Stimulated activated CD8-positive, alpha-beta memory T cell treated with anti-CD3 and anti-CD28 coated beads, Interleukin-12 subunit alpha, Interleukin-12 subunit beta, amount 100 ng/mL, for 4 hours (primary cell): ENCODE measurements around the gene ARHGEF28.

ENCODE experiments used
- DNase-seq: peaks from one replicate; pipeline ENCODE4 v3.0.0-alpha.2; 2020; ENCODE audit warnings: low read depth

Gene ARHGEF28

DNA sequence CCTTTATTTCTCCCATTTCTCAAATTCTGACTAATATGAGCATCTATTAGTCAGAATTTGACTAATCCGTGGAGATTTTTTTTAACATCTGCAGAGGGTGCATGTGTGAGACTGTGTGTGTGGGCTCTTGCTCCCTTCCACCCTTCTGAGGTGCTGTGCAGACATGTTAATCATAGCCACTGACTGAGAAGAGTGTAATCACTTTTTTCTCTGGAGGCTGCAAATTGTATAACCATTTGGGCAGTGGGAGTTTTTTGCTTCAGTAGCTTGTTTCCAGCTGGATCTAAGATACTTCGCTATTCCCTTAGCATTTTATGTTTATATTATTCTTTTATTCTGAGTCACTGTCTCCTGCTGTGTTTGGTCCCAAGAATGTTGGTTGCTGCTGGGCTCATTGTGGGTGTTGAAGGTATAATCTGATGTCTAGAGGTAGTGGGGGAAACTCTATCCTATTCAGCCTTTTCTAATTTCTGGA, 66.2 kb downstream of the ARHGEF28 start:
- no peak for DNase-seq

DNA sequence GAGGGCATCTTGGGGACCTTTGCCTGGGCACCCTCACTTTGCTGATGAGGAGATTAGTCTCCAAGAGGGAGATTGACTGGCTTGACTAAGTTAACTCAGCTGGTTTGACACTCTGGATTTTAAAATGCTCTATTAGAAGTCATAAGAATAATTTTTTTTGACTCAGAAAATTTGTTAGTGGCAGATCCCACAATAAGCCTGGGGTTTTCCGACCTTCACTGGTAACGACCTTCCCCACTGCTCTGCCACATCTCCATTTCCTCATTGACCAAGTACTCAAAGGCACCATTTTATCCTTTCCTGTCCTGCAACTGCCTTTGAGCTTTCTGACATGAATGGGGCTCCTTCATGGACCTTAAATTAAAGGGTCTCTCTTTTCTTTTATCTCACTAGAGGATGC, 67.0 kb downstream of the ARHGEF28 start:
- DNase-seq = no peak

DNA sequence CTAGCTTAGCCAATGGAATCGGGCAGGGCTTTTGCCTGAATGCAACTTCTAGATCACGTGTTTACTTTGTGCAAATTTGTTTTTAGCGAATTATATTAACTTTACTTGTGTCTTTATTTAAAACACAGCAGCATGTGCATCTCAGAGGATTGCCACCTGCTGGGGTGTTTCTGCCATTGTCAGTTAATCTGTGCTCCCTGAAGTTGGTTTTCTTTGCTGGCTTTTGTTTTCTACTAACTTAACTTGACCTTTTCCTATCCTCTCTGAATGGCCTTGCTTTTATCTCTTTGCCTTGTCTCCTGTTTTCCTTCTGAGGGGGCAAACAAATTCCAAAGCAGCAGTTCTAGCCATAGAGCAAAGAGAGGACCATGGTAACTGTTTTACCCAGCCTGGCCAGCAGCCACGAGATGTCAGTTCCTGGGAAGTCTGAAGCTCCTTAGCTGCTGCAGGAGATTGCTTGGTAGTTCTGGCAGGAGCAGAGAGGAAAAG, 67.6 kb downstream of the ARHGEF28 start:
- no peak for DNase-seq

DNA sequence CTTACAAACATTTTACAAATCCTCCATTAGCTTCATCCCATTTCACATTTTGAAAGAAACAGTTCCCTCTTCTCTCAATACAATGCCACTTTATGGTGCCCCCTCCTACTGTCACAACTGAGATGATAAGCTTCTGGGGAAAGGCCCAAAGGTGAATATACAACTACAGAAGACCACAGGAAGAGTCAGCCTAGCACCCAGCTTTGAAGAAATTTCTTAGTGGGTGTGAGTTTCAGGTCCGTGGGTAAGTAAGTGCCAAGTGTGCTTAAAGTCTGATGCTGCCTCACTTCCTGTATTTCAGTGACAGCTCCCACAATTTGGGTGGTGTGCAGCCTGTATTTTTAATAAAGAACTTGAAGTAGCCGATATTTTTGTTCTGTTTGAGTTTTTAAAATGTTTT, 68.1 kb downstream of the ARHGEF28 start:
- DNase-seq = no peak

DNA sequence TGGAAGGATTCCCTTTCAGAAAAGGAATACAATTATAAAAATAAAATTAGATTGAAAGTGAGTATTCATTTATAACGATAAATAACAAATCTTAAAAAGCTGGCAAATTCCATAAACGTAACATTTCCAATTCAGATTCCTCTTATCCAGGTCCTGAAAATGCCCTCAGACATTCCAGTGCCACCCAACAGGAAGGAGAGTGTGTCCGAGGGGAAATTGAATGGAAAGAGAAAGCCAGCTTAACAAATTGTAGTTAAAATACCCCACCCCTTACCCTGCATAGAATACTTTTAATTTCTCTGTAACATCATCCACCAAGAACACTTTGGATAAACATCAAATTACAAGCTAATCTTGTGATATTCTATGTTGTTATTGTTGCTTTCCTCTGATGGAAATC, 72.0 kb downstream of the ARHGEF28 start:
- DNase-seq = no peak

DNA sequence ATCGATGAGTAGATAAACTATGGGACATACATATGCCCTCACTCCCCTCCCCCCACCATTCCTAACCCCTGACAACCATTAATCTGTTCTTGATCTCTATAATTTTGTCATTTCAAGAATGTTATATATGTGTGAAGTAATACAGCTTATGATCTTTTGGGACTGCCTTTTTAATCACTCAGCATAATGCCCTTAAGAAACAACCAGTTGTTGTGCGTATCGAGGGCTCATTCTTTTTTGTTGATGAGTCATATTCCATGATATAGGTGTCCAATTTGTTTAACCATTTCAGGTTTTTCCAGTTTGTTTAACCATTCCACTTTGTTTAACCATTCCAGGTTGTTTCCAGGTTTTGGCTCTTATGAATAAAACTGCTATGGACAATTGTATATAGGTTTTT, 75.6 kb downstream of the ARHGEF28 start:
- no peak for DNase-seq

DNA sequence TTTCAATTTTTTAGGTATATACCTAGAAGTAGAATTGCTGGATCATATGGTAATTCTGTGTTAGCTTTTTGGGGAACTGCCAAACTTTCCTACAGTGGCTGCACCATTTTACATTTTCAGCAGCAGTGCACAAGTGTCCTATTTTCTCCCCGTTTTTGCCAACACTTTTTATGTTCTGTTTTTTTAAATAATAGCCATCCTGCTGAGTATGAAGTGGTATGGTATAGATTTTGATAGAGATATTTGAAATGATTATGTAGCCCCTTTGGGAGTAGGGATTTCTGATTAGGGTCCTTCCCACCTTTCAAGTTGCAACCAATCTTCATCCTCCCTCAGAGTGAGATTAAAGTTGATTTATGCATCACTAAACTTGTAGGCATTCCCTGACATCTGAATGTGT, 76.5 kb downstream of the ARHGEF28 start:
- no peak for DNase-seq

DNA sequence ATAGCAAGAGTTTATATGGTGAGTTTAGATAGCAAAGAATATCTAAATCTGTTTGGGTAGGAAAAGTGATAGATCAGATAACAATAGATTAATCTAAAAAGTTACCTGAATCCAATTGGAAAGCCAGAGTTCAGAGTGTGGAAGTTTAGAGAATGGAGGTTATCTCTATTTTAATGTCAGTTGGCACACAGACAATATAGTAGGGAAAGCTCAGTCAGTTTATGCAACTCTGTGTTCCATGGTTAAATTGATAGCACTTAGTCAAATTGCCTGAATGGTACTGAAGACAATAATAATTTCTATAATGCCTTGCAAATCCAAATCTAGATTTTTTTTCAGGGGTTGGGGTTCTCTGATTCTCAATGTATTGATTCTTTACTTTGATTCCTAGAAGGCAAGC, 77.0 kb downstream of the ARHGEF28 start:
- no peak for DNase-seq

DNA sequence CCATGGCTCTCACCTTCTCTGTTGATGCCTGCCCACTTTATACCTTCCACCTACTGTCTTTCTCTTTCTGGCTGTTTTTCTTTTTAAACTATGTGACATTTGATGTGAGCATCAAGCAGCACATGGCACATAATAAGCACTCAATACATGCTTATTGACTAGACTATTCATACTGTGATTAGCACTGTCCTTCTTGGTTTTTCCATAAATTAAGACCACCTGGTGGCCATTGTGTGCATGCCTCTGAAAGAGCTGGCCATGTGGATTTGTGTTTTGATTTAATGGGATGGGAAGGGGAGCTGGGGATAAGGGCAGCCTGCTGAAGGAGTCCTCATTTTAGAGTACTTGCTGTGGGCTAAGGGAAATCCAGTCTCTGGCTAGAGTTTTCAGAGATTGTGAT, 79.4 kb downstream of the ARHGEF28 start:
- DNase-seq = no peak

DNA sequence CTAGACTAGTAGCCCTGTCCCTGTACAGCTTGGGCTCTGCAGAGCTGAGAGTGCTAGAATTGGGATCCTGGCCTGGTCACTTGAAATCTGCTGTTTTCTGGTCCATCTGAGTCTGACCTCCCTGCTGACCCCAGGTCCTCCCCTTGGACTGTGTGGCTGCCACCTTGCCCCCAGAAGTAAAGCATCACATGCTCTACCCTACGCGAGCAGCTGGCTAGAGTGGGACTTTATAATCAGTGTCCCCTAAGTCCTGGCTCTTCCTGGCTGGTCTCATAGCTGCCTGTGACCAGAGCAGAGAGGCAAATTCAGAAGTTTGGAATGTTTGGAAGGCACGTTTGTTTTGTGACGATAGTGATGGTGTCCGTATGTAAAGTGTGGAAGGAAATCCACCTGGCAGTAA, 81.0 kb downstream of the ARHGEF28 start:
- DNase-seq = no peak

DNA sequence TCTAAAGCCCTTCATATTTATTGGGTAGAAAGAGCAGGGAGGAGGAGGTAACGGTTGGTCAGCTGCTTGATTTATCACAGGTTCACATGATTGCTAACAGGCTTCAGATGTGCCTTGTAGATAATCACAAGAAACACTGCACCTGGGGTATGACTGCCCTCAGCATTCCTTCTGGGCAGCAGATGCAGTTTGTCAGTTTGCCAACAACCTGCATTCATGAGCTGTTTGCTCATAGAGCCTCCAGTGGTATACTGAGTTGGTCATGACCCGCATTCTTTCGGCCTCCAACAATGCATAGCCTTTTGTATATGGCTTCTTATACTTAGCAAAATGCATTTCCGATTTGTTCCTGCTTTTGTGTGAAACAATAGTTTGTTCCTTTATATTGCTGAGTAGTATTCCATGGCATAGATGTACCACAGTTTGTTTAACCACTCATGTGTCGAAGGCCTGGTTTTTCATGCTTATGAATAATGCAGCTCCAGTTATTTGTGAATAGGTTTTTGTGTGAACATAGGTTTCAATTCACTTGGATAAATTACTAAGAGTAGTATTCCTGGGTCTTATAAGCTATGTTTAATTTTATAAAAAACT, 83.6 kb downstream of the ARHGEF28 start:
- no peak for DNase-seq

DNA sequence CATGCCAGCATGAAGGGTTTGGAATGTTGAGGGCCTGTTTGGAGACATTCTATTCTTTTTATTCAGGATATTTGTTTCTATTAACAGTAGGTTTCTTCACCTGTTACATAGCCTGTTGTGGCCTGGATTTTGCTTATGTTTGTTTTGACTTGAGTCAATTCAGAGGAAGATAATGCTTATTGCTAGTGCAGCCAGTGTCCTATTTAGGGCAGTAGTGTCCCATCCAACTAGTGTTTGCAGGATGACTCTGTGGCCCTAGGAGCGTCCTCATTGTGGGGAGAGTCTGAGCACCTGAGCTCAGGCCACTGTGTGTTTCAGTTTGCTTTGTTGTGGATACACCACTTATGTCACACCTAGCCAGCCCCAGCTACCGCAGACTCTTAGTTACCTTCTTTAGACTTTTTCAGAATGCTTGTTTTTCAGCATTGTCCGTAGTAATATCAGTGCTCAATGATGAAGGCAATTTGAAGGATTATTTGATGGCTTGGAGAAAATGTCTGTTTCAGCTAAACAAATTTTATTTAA, 90.3 kb downstream of the ARHGEF28 start:
- no peak for DNase-seq

DNA sequence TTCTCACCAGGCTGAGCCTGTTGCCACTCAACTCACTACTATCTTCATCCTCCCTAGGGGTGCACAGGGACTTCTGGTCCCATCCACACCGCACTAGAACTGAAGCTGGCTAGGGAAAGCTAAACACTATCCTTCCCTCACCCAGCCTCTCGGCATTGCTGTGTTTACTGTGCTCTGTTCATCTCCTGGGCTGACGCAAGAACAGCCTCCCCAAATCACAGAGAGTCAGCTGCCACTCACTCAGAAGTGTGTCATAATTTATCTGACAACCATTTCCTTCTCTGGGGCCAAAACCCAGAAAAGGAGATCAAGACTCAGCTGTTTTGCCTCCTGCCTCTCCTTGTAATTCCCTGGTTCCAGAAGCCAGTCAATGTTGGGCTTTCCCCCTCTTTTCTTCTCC, 92.8 kb downstream of the ARHGEF28 start:
- no peak for DNase-seq

DNA sequence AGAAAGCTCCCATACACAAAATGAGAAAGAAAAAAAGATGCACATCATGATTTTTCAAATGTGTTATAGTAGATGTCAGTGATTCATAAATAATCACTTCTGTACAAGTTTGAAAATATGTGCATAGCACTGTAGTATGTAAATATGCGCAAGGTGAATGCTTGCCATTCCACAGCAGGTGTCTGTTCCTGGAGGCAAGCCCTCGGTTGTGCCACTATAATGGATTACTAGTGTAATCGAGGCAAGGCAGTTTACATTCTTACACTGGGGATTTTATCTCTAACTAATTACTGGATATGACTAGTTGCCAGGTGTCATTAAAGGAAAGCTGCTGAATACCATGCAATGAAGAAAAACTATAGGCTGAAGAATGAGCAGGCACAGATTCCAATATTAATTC, 93.6 kb downstream of the ARHGEF28 start:
- no peak for DNase-seq

DNA sequence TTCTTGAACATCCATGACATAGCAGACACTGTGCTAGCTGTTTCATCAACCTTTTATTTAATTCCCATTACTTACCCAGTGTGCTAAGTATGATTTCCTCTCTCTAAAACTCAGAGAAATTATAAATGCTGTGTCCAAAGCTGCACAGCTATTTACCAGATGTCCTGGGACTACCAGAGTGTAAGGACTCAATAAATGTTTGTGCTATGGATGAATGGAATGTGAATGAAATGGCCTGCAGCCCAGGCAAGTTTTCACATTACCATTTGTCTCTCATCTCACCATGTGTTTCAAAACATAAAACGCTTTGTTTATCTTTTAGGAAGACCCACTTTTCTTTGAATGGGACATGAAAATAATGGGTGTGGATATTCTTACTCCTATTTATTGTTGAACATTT, 96.2 kb downstream of the ARHGEF28 start:
- no peak for DNase-seq

DNA sequence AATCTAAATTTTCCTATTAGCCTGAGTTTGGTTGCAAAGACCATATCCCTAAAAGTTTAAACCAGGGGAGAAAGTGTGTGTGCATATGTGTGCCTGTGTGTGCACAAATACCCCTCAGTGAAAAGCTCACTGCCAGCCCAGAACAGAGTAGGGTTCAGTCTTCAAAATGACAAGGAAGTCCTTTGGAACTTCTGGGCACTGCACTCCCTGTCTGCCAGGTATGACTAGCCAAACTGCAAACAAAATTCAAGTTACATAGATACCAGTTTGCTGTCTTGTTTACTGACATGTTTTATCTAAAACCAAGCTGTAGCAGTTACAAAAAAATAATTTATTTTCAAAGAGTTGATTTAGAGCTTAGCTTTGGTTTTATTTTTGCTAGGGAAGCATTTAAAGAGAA, 100.1 kb downstream of the ARHGEF28 start:
- no peak for DNase-seq

DNA sequence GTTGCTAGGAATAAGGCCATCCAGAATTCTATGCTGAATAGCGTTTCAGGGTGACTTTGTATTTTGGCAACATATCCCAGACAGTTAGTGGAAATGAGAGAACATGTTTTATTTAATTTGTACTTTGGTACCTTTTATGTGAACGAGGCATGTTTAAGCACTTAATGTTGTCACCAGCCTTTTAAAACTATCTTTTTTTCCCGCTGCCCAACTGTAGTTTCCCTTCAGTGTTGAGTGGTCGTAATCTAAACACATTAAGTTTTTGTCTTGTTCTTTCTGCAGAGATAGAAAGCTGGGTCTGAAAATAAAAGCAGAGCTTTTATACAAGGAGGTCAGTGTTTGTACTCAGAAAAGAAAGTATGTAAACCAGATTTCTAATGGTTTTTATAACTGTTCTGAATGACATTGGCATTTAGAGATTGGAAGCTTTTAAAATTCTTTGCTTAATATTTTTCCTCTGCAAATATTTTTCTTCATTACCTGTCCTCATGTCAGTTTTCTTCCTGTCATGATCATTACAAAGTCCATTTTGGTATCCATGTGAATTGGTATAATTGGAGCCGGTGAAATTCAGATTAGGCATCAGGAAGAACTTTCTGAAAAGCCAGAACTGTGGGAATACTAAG, 100.7 kb downstream of the ARHGEF28 start:
- DNase-seq = no peak

DNA sequence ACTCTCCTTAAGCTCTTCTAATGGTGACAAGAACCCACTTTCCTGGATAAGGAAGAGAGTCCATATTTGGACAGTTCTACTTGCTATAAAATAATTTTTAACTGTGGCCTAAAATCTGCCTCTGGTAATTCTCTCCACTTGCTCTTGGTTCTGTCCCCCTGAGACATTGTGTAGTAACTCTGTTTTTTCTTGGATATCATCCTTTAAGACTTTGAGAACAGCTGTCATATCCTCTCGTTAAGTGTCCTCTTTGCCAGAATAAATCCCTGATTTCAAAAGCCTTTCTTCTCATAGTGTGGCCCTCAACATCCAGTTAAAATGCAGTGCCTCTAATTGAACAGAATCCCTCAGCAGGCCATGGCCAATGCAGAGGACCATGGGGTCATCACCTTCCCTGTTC, 101.5 kb downstream of the ARHGEF28 start:
- no peak for DNase-seq

DNA sequence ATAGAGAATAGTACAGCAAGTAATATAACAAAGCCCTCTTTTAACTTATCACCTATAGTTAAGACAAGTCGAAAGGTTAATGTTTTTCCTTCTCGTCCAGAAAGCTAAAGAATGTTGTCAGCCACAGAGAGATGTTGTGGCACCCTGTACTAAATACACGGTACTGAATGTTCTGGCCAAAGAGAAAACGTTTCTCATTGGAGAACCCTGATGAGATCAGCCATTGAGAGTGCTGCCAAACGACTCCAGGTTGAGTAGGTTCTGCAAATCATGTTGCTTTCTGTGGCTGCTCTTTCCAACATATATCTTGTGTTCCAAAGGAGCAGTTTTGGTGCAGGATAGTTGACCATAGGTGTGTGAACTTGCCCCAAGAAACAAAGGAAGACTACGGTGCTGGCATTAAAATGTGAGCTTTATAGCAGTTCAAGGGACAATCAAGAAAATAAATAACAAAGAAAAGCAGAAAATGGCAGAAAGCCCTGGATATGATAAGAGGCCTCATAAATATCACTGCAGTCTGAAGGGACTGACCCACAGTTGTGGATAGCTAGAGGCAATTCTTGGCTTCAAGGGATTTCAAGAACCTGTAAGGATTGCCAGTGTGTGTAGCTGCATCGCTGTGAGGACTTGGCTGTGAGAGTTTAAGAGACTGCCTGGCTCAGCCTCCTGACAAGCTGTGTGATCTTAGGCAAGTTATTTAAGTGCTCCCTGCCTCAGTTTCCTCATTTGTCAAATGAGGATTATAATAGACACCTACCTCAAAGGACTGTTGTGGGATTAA, 102.7 kb downstream of the ARHGEF28 start:
- DNase-seq = no peak

DNA sequence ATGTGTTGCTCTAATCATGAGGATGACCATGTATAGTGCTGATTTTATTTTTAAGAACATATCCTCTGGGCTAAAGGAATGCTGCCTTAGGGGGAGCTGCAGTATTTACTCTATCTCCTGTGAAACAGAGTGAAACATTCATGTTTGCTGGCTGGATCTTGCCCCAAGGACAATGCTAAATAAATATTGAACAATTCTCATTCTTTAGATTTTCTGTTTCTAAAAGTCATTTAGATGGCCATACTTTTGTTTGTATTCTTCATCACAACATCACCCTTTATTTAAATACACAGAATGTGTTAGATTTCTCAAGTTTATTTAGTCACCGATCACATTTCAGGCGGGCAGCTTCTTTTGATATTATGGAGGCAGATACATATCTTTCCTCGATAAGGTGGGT, 103.3 kb downstream of the ARHGEF28 start:
- no peak for DNase-seq

DNA sequence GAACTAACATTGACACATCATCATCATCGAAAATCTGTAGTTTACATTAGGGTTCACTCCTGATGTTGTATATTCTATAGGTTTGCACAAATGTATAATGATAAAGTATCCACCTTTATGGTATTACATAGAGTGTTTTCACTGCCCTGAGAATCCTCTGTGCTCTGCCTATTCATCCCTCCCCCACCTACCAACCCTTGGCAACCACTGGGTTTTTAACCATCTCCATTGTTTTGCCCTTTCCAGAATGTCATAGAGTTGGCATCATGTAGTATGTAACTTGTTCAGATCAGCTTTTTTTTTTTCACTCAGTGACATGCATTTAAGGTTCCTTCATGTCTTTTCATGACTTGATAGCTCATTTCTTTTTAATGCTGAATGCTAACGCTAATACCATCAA, 106.0 kb downstream of the ARHGEF28 start:
- no peak for DNase-seq

DNA sequence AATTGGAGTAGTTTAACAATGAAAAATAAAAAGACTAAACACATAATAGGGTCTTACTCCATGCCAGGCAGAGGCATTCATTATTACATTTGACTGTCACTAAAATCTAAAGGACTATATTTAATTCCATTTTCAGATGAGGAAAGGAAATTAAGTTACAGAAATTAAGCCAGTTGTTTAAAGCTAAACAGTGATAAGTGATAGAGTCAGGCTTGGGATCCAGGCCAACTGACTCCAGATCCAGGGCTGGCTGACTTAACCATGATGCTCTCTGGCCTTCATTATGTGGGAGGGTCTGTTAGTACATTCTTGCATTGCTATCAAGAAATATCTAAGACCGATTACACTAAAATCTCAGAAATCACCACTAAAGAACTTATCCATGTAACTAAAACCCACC, 107.2 kb downstream of the ARHGEF28 start:
- no peak for DNase-seq
